ENCODE data around the gene UBE2V1. TPM values are rescaled to one million over a fixed set of nuclear protein-coding genes. Genes with fewer than 3 reads are reported as not detected.

UBE2V1 gene
- total RNA-seq, 2 donors from 2014 or later: 47.1 to 64.7 TPM

GRCh38 chr20:50061151-50062005, 51.6 kb downstream of the UBE2V1 start:
- Histone ChIP-seq H3K27ac (no peak overlapping the region), H3K4me3 (no peak overlapping the region), H3K36me3 (no peaks in the 10 kb centered on the region), H3K9me3 (no peaks in the 10 kb centered on the region), H3K4me1 (replicated peaks) (no peaks in the 10 kb centered on the region), H3K27me3 (replicated peaks; ENCODE audit: insufficient read depth) (no peaks in the 10 kb centered on the region)
- intact Hi-C loops (cut with DNase I): no loop called here
- no peak for TF ChIP-seq CTCF (IDR thresholded peaks at IDR 0.05)
- no peak for TF ChIP-seq POLR2A (IDR thresholded peaks at IDR 0.05)
- TF ChIP-seq POLR2AphosphoS5 (IDR thresholded peaks at IDR 0.05): no peak
- DNase-seq (ENCODE audit: low spot score): no peak
- WGBS: 74% methylated on average over 6 of the region's 6 CpGs

- no peaks in the 10 kb centered on the region for H3K9me3 ChIP-seq
- intact Hi-C loops (cut with DNase I): no loop called here
These were observed 54.1 kb downstream of the UBE2V1 start for GRCh38 chr20:50058662-50059402.

GRCh38 chr20:50057714-50058053, 55.3 kb downstream of the UBE2V1 start:
- no peaks in the 10 kb centered on the region for H3K4me1 ChIP-seq (replicated peaks)
- no peak overlapping the region for H3K4me3 ChIP-seq
- H3K27ac ChIP-seq: no peak overlapping the region
- no peaks in the 10 kb centered on the region for H3K9me3 ChIP-seq
- H3K27me3 ChIP-seq (replicated peaks; ENCODE audit: insufficient read depth): no peaks in the 10 kb centered on the region
- H3K36me3 ChIP-seq: no peaks in the 10 kb centered on the region
- 100% methylated on average over 1 of the region's 1 CpG for WGBS
- TF ChIP-seq POLR2AphosphoS5 (IDR thresholded peaks at IDR 0.05): no peak
- no peak for TF ChIP-seq POLR2A (IDR thresholded peaks at IDR 0.05)
- no peak for TF ChIP-seq CTCF (IDR thresholded peaks at IDR 0.05)
- intact Hi-C loops (cut with DNase I): no loop called here
- DNase-seq (ENCODE audit: low spot score): no peak

More at GRCh38 chr20:50058662-50059402, 54.1 kb downstream of the UBE2V1 start:
- H3K27ac ChIP-seq: no peak overlapping the region
- H3K4me1 ChIP-seq (replicated peaks): no peaks in the 10 kb centered on the region
- no peaks in the 10 kb centered on the region for H3K27me3 ChIP-seq (replicated peaks; ENCODE audit: insufficient read depth)
- no peaks in the 10 kb centered on the region for H3K36me3 ChIP-seq
- no peak overlapping the region for H3K4me3 ChIP-seq
- no peak for DNase-seq (ENCODE audit: low spot score)
- WGBS: 84% methylated on average over 11 of the region's 11 CpGs
- TF ChIP-seq POLR2A (IDR thresholded peaks at IDR 0.05) (no peak), CTCF (IDR thresholded peaks at IDR 0.05) (no peak), POLR2AphosphoS5 (IDR thresholded peaks at IDR 0.05) (no peak)

- H3K9me3 ChIP-seq: no peaks in the 10 kb centered on the region
- H3K27me3 ChIP-seq (replicated peaks; ENCODE audit: insufficient read depth): no peaks in the 10 kb centered on the region
- DNase-seq (ENCODE audit: low spot score): no peak
- WGBS: 91% methylated on average over 20 of the region's 21 CpGs
- H3K4me3 ChIP-seq: no peak overlapping the region
- H3K27ac ChIP-seq: no peak overlapping the region
- no peaks in the 10 kb centered on the region for H3K36me3 ChIP-seq
- intact Hi-C loops (cut with DNase I): no loop called here
- H3K4me1 ChIP-seq (replicated peaks): no peaks in the 10 kb centered on the region
- TF ChIP-seq POLR2AphosphoS5 (IDR thresholded peaks at IDR 0.05) (no peak), CTCF (IDR thresholded peaks at IDR 0.05) (no peak), POLR2A (IDR thresholded peaks at IDR 0.05) (no peak)
These were observed 55.8 kb downstream of the UBE2V1 start for GRCh38 chr20:50056951-50057713.

All from prostate gland (tissue), 2 donors.